Fibroblast of gingiva (primary cell): ENCODE measurements around the gene PNPLA4.
A peak's percentile ranks its signal among the peaks of the same experiment; 100 is the strongest.

Source experiments
- DNase-seq: peaks from one replicate; pipeline ENCODE4 v3.0.0-alpha.2; 2011; ENCODE audit warnings: low read depth

PNPLA4 gene

DNA sequence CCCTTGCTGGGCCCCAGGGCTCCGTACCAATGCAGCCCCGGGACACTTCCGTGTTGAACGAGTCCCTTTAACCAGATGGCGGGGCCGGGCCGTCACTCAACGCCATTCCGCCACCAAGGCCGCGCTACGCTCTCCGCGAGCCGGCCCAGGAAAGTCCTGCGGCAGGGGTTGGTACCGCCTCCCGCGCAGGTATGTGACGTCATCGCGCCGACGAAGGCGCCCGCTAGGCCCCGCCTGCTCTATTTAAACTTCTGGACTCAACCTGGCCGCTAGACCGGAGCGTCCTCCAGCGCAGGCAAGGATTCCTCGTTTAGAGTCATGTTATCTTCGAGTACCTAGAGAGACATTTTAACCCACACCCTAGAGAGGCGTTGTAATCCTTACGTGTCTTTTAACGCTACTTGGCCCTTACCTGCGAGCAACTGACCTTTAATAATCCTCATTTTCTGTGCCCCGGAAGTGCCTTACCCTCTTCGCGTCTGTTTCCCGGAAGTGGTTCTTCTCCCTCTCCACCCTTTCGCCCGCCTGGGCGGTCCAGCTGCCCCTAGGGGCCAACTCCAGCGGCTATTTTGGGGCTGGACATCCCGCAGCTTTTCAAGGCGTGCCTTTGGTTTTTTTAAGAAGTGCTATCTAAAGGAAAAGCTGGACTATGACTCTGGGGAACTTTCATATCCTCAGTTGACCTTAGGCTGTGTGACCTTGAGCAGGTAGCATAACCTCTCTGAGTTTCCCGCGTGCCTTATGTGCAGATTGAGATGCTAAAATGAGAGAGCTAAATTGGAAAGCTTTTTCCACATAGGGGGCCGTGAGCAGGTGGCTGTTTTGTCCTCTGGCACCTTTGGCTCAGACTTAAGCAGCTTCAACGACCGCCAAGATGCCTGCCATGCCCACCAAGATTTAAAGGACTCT is at the start of gene PNPLA4:
Gene PNPLA4, minus strand, starts transcription at position 155 of the 909 bp plus-strand sequence. CDS start 1,294 bp downstream, outside the sequence.
- peak; percentile 64 for DNase-seq

GRCh38 chrX:7972586-7972985 is 45.4 kb upstream of the PNPLA4 start:
- no peak for DNase-seq

DNA sequence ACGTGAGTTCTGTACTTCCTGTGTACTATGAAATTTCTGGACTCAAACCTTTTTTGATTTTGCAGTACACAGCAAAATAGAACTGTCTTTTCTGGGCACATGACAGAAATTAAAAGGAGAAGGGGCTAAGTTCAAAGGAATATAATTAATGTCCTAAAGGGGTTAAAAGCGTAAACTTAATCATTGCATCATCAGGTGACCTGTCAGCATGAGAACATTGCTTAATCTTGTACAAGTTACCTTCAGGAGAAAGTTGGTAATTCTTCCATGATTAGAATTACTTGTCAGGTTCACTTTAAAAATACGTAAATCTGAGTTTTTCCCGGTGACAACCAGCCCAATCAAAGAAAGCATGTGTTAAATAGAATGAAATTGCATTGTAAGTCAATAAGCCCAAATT is 43.2 kb upstream of the PNPLA4 start:
- DNase-seq = no peak

DNA sequence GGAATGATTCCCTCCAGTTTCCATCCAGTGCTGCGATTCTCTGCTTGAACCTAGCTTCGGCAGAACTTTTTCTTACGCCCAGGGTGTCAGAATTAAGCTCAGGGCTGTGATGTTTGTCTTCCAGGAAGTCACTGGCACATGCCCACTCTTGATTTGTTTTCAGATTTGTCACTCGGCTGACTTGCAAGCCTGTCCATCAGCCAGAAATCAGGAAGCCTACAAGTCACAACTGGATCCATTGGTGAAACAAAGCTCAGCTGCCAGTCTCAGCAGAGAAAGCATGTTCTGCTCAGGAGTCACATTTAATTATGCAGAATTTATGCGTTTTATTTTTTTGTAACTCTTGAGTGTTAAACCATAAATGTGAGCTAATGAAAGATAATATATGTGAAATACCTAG is 38.2 kb upstream of the PNPLA4 start:
- no peak for DNase-seq

- no peak for DNase-seq
Measured at GRCh38 chrX:7960246-7960645, 33.0 kb upstream of the PNPLA4 start.

DNA sequence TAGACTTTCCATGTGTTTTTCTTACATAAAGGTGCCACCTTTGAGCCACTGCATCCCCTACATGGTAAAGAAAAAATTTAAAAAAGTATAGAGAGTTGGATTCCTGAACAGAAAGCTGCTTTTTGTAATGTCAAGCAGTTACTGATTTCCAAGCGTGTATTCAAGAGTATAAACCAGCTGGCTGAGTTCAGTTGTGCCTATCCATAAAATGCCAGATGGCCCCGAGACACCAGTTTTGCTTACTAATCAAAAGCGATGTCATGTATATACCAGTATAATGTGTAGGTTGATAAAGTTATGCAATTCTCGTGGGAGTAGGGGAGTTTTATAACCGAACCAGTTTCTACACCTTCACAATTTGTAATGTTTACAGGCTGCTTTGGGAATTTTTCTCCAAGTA is 26.2 kb upstream of the PNPLA4 start:
- DNase-seq = no peak

GRCh38 chrX:7950865-7951264 is 23.7 kb upstream of the PNPLA4 start:
- DNase-seq = no peak

DNA sequence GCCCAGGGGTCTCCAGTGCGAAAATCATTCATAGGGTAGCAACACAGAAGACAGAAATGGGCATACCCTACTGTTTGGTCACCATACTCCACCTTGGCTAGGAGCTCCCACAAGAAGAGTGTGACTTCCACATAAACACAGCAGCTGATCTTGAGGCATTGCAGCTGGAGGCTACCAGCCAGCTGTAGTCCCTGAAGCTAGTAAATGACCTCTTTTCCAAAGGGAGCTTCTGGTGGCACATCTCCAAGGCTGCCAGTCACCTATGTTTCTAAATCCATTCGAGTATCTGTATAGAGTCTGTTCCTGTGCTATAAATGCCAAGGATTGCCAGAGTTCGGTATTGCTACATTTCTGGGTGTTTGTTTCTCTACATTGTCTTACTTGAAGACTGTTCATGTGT is 21.3 kb upstream of the PNPLA4 start:
- no peak for DNase-seq

DNA sequence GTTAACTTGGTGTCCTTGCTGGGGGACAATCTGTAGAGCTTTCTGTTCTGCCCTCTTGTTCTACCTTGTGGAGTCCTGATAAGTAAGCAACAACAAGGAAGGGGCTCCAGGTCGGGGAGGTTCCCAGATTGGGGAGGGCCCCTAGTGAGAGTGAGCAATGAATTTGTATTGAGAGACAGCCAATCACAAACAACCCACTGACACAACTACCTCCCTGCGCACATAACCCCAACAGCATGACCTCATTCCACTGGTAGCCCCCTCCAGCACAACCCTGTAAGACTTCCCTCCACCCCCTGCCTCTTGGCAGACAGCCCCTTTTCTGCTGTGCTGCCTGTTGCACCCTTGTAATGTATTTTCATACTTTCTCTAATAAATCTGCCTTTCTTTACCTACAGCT is 19.7 kb upstream of the PNPLA4 start:
- no peak for DNase-seq

DNA sequence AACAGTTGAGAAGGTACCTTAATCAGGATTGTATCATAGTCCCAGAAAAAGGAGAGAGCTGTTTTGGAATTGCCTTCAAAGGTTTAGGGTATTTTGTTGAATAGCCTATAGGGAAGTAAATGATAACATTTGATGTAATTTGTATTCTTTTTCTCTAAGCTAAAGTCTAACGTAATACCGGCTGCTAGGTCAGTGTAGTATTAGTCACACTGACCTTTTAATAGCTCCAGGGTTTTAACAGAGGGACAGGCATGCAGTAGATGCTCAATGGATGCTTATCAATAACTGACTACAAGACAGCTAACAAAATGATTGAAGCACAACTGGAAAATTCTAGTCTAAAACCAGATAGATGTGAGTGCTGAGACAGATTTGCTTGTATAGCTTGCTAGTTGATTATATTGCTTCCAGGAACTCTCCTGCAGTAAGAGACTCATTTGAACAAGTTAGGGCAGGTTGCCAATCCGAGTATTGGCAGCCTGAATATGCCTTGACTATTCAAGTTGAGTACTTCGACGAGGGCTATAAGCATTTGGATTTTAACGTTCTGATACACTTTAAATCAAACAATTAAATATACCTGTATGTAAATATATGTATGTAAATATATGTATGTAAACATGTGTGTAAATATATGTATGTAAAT is 16.5 kb upstream of the PNPLA4 start:
- no peak for DNase-seq

GRCh38 chrX:7941390-7942042 is 14.3 kb upstream of the PNPLA4 start:
- DNase-seq = peak; percentile 1

DNA sequence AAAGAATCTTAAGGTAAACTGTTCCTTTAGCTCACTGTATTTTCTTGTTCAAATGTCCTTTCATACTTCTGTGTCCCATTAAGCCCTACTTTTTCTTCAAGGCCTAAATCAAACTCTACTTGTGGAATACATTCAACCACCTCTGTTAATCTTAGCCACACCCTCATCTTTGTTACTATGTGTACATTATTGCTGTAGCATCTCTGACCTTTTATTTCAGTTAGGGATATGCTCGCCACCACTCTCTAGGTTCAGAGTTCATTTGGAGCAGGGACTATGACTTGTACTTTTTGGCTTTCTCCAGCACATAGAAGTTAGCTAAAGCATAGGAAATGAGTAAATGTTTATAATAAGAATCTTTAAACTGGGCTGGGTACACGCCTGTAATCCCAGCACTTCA is 6.8 kb upstream of the PNPLA4 start:
- DNase-seq = no peak

- no peak for DNase-seq
Measured at GRCh38 chrX:7926914-7927258, 327 bp downstream of the PNPLA4 start.

- DNase-seq = no peak
Measured at GRCh38 chrX:7926501-7926900, 712 bp downstream of the PNPLA4 start.

DNA sequence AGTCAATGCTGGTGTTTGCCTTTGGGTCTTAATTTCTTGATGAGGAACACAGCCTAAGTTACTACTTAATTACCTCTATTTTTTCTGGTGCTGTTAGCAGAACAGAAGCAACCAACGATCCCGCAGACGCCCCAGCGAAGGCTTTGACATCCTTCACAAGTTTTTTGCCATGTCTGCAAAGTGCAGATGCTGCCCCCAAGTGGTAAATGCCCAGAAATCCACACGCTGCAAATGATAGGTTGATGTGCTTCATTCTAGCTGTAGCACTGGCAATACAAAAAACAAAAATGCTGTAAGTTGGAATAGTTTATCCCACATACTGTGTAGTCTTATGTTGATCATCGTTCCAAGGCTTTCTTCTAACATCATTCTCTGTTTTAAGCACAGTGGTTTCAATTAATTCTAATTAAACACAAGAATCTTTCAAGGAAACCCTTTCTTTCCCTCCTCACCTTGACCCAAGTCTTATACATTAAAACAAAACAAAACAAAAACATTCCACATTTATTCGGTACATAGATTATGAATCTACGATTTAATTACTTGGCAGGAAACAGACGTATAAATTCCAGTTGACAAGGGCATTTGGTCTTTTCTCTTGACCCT is 1.2 kb downstream of the PNPLA4 start:
- peak; percentile 60 for DNase-seq

GRCh38 chrX:7921750-7922149 is 5.5 kb downstream of the PNPLA4 start:
- DNase-seq = no peak

DNA sequence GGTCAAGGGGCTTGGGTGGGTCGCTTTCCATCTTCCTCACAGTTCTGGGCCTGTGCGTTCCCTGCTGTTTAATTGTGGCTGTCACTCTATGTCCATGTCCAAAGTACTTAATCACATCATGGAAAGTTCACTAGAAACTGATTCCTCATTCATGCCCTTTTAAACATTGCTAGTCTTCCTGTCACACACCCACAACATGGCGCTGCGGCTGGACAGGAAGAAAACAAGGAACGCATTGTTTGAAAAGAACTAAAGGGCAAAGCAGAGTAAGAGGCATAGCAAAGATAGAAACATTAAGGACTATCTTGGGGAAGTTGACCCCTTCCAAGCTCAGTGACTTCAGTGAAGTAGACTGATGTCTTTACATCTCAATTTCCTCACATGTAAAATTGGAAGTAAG is 18.4 kb downstream of the PNPLA4 start:
- no peak for DNase-seq

GRCh38 chrX:7904562-7904961 is 22.7 kb downstream of the PNPLA4 start:
- peak; percentile 4 for DNase-seq

DNA sequence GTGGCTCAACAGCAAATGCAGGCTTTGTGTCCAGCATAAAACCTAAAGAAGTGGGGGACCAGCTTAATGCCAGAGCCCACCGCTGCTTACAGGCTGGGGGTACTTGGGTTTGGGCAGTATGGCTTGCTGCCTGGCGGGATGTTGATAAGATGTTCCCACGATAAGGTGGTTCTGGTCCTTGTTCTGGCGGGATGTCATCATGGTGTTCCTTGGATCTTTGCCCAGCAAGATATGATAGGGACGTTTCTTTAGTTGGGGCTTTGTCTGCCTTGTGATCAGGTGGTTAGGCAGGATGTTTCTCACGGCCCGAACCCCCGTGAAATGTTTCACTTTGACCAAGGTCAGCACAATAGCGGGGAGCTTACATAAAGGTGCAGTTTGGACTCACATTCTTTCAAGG is 35.3 kb downstream of the PNPLA4 start:
- no peak for DNase-seq

DNA sequence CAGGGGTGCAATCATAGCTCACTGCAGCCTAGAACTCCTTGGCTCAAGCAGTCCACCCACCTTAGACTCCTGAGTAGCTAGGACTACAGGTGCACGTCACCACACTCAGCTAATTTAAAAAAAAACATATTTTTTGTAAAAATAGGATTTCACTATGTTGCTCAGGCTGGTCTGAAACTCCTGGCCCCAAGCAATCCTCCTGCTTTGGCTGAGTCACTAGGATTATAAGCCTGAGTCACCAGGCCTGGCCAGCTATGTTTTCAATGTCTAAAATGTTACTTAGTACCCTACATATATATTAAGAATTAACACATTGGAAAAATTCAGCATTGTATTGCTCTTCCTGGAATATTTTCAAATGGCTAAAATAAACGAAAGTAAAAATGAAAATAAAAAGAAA is 37.5 kb downstream of the PNPLA4 start:
- DNase-seq = no peak

- DNase-seq = no peak
Measured at GRCh38 chrX:7889135-7889534, 38.1 kb downstream of the PNPLA4 start.

DNA sequence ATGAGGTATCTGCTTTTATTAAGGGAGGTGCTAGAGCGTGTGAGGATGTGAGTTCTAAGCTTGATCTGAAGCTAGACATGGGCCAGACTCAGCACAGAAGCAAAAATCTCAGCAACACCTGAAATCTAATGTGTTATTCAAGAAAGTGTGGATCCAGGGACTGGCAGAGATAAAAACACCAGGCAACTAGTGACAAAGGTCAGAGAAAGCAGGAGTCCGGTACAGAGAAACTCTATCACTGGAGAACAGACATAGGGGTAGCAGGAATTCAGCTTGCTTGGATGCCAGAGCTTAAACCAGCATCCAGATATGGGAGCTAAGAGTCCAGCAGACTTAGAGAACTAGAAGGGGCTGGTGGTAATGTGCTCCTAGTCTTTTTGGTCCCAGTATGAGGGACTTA is 50.3 kb downstream of the PNPLA4 start:
- no peak for DNase-seq

DNA sequence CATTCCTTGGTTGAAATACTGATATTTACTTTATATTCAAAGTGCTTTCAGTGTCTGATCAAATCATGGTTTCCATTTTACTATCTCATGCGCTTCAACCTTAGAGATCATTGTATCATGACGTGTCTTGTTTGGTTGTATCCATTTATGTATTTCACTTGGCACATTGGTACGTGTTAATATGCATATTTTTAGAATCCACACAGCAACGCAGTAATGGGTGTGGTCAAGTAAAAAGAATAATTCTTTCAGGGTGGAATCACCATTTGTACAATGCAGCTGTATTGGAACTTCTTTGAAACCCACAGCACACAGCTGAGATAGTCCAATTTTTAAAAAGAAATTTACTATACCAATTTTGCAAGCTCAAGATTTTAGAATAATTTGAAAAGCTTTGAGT is 55.2 kb downstream of the PNPLA4 start:
- DNase-seq = no peak
